NCI-H2196 (cell line): ENCODE measurements around the gene PLEKHJ1.

Source experiments
- DNase-seq: peaks from one replicate; lab custom pipeline; 2025; ENCODE audit not compliant: unreplicated experiment; lab: John Stamatoyannopoulos, UW

PLEKHJ1 gene

GRCh38 chr19:2237051-2237868 lies 1.1 kb upstream of the PLEKHJ1 start:
- no peak for DNase-seq

- no peak for DNase-seq
These were observed 140 bp downstream of the PLEKHJ1 start for GRCh38 chr19:2236064-2236313.

GRCh38 chr19:2235381-2236063 lies 607 bp downstream of the PLEKHJ1 start:
- peak; percentile 58 for DNase-seq

- peak; percentile 58 for DNase-seq
These were observed 1.1 kb downstream of the PLEKHJ1 start for GRCh38 chr19:2234996-2235380.

- DNase-seq, result no peak
These were observed 2.4 kb downstream of the PLEKHJ1 start for GRCh38 chr19:2233601-2234280.

GRCh38 chr19:2232286-2233151 lies 3.6 kb downstream of the PLEKHJ1 start:
- no peak for DNase-seq

GRCh38 chr19:2231621-2232221 lies 4.4 kb downstream of the PLEKHJ1 start:
- no peak for DNase-seq

GRCh38 chr19:2230807-2231533 lies 5.2 kb downstream of the PLEKHJ1 start:
- DNase-seq, result no peak

- DNase-seq, result no peak
These were observed 6.0 kb downstream of the PLEKHJ1 start for GRCh38 chr19:2230033-2230531.

GRCh38 chr19:2229103-2230032 lies 6.8 kb downstream of the PLEKHJ1 start:
- no peak for DNase-seq

GRCh38 chr19:2228157-2229030 lies 7.7 kb downstream of the PLEKHJ1 start:
- DNase-seq, result no peak

GRCh38 chr19:2227415-2228156 lies 8.5 kb downstream of the PLEKHJ1 start:
- DNase-seq, result no peak

- DNase-seq, result no peak
These were observed 9.2 kb downstream of the PLEKHJ1 start for GRCh38 chr19:2226840-2227360.

- DNase-seq, result no peak
These were observed 9.9 kb downstream of the PLEKHJ1 start for GRCh38 chr19:2226051-2226839.

- no peak for DNase-seq
These were observed 10.6 kb downstream of the PLEKHJ1 start for GRCh38 chr19:2225415-2226050.
